SK-N-MC (cell line): Measurements from ENCODE around the gene TCN2.
"Not testable (repeated sequence)": the region's sequence is repeated elsewhere in the genome, so short reads cannot be mapped to it uniquely, and the experiment has no call there.

Experiments used
- DNase-seq: peaks from one replicate; pipeline ENCODE4 v3.0.0-alpha.2; 2011; ENCODE audit warnings: low read depth, low spot score
- H3K27ac ChIP-seq: fragments of 200-600 bp; sonication (generic); 2 replicates; pipeline ENCODE4 v1.5.1; 2016; ENCODE audit warnings: mixed run types
- H3K36me3 ChIP-seq: fragments of 200-600 bp; sonication (generic); 2 replicates; pipeline ENCODE4 v1.6.1; 2017; ENCODE audit warnings: antibody characterized with exemption, low read length, mixed read lengths; ENCODE audit not compliant: insufficient read depth
- H3K4me3 ChIP-seq: fragments of 200-600 bp; sonication (generic); 2 replicates; pipeline ENCODE4 v1.5.1; 2016
- H3K9ac ChIP-seq: fragments of 200-600 bp; sonication (generic); 2 replicates; pipeline ENCODE4 v1.8.0; 2017; ENCODE audit warnings: mixed run types, mixed read lengths; ENCODE audit not compliant: insufficient read length
- H3K9me3 ChIP-seq: fragments of 200-600 bp; sonication (generic); 2 replicates; pipeline ENCODE4 v1.6.1; 2017; ENCODE audit warnings: low read depth, mild to moderate bottlenecking, antibody characterized with exemption, low read length, moderate library complexity, mixed read lengths
- EZH2 ChIP-seq: fragments of 200-600 bp; sonication (generic); IDR thresholded peaks from one replicate; pipeline ENCODE4 v1.6.1; 2017; ENCODE audit warnings: antibody characterized with exemption
- FOXP2 ChIP-seq: optimal IDR thresholded peaks from 2 replicates; pipeline ENCODE3; 2011; ENCODE audit warnings: mild to moderate bottlenecking, moderate library complexity; ENCODE audit not compliant: insufficient read depth; ENCODE audit errors: extremely low read length, control extremely low read depth
- POLR2AphosphoS5 ChIP-seq: IDR thresholded peaks from 2 replicates; pipeline ENCODE4 v1.6.1; 2012; ENCODE audit warnings: mild to moderate bottlenecking, low read depth, low read length, borderline replicate concordance

TCN2 gene

GRCh38 chr22:30628491-30628890 is 21.5 kb downstream of the TCN2 start:
- Histone ChIP-seq H3K4me3 (no peak overlapping the region), H3K27ac (no peak overlapping the region), H3K36me3 (no peaks in the 10 kb centered on the region), H3K9ac (no peak overlapping the region), H3K9me3 (no peaks in the 10 kb centered on the region)
- DNase-seq = no peak
- no peak for TF ChIP-seq EZH2
- no peak for TF ChIP-seq FOXP2
- TF ChIP-seq POLR2AphosphoS5 = no peak

DNA sequence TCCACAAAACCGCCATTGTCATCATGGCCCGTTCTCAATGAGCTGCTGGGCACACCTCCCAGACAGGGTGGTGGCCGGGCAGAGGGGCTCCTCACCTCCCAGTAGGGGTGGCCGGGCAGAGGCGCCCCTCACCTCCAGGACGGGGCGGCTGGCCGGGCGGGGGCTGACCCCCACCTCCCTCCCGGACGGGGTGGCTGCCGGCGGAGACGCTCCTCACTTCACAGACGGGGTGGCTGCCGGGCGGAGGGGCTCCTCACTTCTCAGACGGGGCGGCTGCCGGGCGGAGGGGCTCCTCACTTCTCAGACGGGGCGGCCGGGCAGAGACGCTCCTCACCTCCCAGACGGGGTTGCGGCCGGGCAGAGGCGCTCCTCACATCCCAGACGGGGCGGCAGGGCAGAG is 24.5 kb downstream of the TCN2 start:
- DNase-seq, H3K27ac ChIP-seq, H3K9me3 ChIP-seq, H3K36me3 ChIP-seq, H3K4me3 ChIP-seq, H3K9ac ChIP-seq: not testable (repeated sequence)

- DNase-seq = peak; percentile 40
- peak overlapping the region; percentile 26 for H3K9ac ChIP-seq
- H3K36me3 ChIP-seq = no peaks in the 10 kb centered on the region
- TF ChIP-seq FOXP2 (no peak), POLR2AphosphoS5 (no peak), EZH2 (no peak)
- H3K9me3 ChIP-seq = no peaks in the 10 kb centered on the region
- H3K27ac ChIP-seq = no peak overlapping the region
- no peak overlapping the region; the same call in 1 of the 2 replicates for H3K4me3 ChIP-seq
Measured at GRCh38 chr22:30634471-30635233, 27.7 kb downstream of the TCN2 start.

GRCh38 chr22:30635273-30636225 is 28.6 kb downstream of the TCN2 start, which contains the start of gene SLC35E4:
Gene SLC35E4, plus strand, starts transcription at chr22:30635781. Its CDS starts 670 bp downstream, at chr22:30636451.
- H3K36me3 ChIP-seq = no peaks in the 10 kb centered on the region

DNA sequence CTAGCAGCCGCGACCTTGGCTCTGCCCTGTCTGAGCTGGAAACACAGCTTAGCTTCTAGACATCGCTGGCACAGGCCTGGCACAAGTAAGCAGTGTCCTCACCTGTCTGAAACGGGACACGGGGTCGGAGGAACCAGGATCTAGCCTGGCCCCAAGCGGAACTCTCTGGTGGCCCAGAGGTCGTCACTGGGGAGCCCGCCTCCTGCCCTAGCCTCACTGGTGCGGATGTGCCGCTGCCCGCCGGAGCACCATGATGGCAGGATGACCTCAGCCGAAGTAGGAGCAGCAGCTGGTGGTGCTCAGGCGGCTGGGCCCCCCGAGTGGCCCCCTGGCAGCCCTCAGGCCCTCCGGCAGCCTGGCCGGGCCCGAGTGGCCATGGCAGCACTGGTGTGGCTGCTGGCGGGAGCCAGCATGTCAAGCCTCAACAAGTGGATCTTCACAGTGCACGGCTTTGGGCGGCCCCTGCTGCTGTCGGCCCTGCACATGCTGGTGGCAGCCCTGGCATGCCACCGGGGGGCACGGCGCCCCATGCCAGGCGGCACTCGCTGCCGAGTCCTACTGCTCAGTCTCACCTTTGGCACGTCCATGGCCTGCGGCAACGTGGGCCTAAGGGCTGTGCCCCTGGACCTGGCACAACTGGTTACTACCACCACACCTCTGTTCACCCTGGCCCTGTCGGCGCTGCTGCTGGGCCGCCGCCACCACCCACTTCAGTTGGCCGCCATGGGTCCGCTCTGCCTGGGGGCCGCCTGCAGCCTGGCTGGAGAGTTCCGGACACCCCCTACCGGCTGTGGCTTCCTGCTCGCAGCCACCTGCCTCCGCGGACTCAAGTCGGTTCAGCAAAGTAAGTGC is 29.5 kb downstream of the TCN2 start:
- H3K27ac ChIP-seq = no peak overlapping the region

More at GRCh38 chr22:30635273-30636225, 28.6 kb downstream of the TCN2 start, which contains the start of gene SLC35E4:
- no peak for DNase-seq
- no peak within 1 kb of the TSS for H3K27ac ChIP-seq
- peak within 1 kb of the TSS; percentile 83 for H3K9ac ChIP-seq
- H3K4me3 ChIP-seq = peak within 1 kb of the TSS; percentile 83
- no peaks in the 10 kb centered on the region for H3K9me3 ChIP-seq
- no peak for TF ChIP-seq EZH2
- peak; percentile 38; the same call in 1 of the 2 replicates for TF ChIP-seq POLR2AphosphoS5

DNA sequence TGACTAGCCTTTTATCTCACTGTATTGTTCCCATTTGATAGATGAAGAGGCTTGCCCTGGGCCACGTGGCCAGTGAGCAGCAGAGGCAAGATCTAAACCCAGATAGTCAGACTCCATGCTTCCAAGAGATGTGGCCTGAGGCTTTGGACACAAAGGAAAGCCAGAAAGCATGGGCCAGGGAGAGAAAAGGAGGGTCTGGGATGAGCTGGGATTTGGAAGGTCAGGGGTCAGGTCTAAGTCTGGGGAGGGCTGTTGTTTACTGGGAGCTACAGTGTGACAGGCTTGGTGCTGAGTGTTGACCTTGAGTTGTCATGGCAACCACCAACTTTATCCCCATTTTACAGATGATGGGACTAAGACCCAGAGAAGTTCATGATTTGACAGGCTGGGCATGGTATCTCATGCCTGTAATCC is 30.7 kb downstream of the TCN2 start:
- Histone ChIP-seq H3K36me3 (no peaks in the 10 kb centered on the region), H3K9me3 (no peaks in the 10 kb centered on the region), H3K9ac (no peak overlapping the region), H3K4me3 (no peak overlapping the region), H3K27ac (no peak overlapping the region)
- TF ChIP-seq POLR2AphosphoS5 (no peak), FOXP2 (no peak), EZH2 (no peak)
- no peak for DNase-seq

More for the DNA sequence above, 29.5 kb downstream of the TCN2 start:
- H3K4me3 ChIP-seq = peak overlapping the region; percentile 83
- H3K36me3 ChIP-seq = no peaks in the 10 kb centered on the region
- H3K9ac ChIP-seq = peak overlapping the region; percentile 83
- TF ChIP-seq POLR2AphosphoS5 (no peak), FOXP2 (no peak), EZH2 (no peak)
- no peak for DNase-seq
- no peaks in the 10 kb centered on the region for H3K9me3 ChIP-seq

DNA sequence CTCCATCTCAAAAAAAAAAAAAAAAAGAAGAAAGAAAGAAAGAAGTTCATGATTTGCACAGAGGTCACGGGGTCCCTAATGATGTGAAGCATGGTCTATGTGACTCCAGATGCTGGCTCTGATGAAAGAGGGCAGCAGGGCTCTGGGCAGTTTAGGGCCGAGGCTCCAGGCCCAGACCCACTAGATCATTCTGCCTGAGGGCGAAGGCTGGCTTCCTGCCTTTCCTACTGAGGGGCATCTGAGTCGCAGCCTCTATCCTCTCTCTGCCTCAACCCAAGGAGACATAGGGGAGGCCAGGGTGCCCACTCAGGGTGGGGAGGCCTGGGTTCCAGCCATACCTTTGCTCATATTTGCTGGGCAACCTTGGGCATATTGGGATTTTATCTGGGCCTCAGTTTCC is 33.4 kb downstream of the TCN2 start:
- DNase-seq = no peak
- TF ChIP-seq POLR2AphosphoS5 = no peak

GRCh38 chr22:30640839-30641430 is 34.0 kb downstream of the TCN2 start:
- no peaks in the 10 kb centered on the region for H3K36me3 ChIP-seq
- H3K9me3 ChIP-seq = no peaks in the 10 kb centered on the region
- no peak overlapping the region for H3K4me3 ChIP-seq
- no peak overlapping the region for H3K9ac ChIP-seq
- no peak for TF ChIP-seq EZH2
- no peak for TF ChIP-seq POLR2AphosphoS5
- TF ChIP-seq FOXP2 = no peak
- DNase-seq = no peak
- H3K27ac ChIP-seq = no peak overlapping the region

More for the DNA sequence above, 33.4 kb downstream of the TCN2 start:
- Histone ChIP-seq H3K4me3 (no peak overlapping the region), H3K9ac (no peak overlapping the region), H3K27ac (no peak overlapping the region), H3K36me3 (no peaks in the 10 kb centered on the region), H3K9me3 (no peaks in the 10 kb centered on the region)
